SK-N-SH treated with all-trans-retinoic acid at 6 μM for 48 hours (cell line): ENCODE data around the gene VPS41.

Experiments used
- ARNTL ChIP-seq: fragments of 450-650 bp; formaldehyde crosslinking; IDR thresholded peaks from 2 replicates; pipeline ENCODE4 v1.5.0; 2020; ENCODE audit warnings: low read depth, mild to moderate bottlenecking, moderate library complexity, borderline replicate concordance
- ESRRG ChIP-seq: fragments of 250-450 bp; sonication (Bioruptor Pico); IDR thresholded peaks from 2 replicates; pipeline ENCODE4 v1.6.1; 2021; ENCODE audit warnings: mild to moderate bottlenecking
- GLIS3 ChIP-seq: fragments of 250-450 bp; sonication (Bioruptor Pico); IDR thresholded peaks from 2 replicates; pipeline ENCODE4 v1.5.0; 2020; ENCODE audit warnings: mild to moderate bottlenecking, moderate library complexity
- SNAI2 ChIP-seq: fragments of 250-450 bp; sonication (Bioruptor Pico); IDR thresholded peaks from 2 replicates; pipeline ENCODE4 v1.5.0; 2020; ENCODE audit warnings: mild to moderate bottlenecking, moderate library complexity
- ZFP3 ChIP-seq: fragments of 250-450 bp; sonication (Bioruptor Pico); IDR thresholded peaks from 2 replicates; pipeline ENCODE4 v1.5.0; 2020; ENCODE audit warnings: mild to moderate bottlenecking, moderate library complexity
- ZFP30 ChIP-seq: fragments of 450-650 bp; formaldehyde crosslinking; IDR thresholded peaks from 2 replicates; pipeline ENCODE4 v1.5.0; 2022; ENCODE audit warnings: mild to moderate bottlenecking, moderate library complexity
- ZNF70 ChIP-seq: fragments of 450-650 bp; formaldehyde crosslinking; IDR thresholded peaks from 2 replicates; pipeline ENCODE4 v1.5.0; 2020; ENCODE audit warnings: mild to moderate bottlenecking, moderate library complexity
- TF ChIP-seq, protein P1 (sequence below): fragments of 250-450 bp; sonication (Bioruptor Pico); IDR thresholded peaks from 2 replicates; pipeline ENCODE4 v1.5.1; 2020; ENCODE audit warnings: low read depth, mild to moderate bottlenecking, moderate library complexity
- TF ChIP-seq, protein P2 (sequence below): fragments of 250-450 bp; sonication (Bioruptor Pico); IDR thresholded peaks from 2 replicates; pipeline ENCODE4 v1.8.0; 2020; ENCODE audit warnings: mild to moderate bottlenecking, moderate library complexity, borderline replicate concordance

- TF ChIP-seq, protein P1, sequence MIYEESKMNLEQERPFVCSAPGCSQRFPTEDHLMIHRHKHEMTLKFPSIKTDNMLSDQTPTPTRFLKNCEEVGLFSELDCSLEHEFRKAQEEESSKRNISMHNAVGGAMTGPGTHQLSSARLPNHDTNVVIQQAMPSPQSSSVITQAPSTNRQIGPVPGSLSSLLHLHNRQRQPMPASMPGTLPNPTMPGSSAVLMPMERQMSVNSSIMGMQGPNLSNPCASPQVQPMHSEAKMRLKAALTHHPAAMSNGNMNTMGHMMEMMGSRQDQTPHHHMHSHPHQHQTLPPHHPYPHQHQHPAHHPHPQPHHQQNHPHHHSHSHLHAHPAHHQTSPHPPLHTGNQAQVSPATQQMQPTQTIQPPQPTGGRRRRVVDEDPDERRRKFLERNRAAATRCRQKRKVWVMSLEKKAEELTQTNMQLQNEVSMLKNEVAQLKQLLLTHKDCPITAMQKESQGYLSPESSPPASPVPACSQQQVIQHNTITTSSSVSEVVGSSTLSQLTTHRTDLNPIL (CRISPR knock-in tag) = no peak
- no peak for TF ChIP-seq ZFP30
- no peak for TF ChIP-seq ZFP3 (CRISPR knock-in tag)
- TF ChIP-seq ZNF70 (CRISPR knock-in tag) = no peak
- TF ChIP-seq ESRRG (CRISPR knock-in tag) = no peak
- TF ChIP-seq, protein P2, sequence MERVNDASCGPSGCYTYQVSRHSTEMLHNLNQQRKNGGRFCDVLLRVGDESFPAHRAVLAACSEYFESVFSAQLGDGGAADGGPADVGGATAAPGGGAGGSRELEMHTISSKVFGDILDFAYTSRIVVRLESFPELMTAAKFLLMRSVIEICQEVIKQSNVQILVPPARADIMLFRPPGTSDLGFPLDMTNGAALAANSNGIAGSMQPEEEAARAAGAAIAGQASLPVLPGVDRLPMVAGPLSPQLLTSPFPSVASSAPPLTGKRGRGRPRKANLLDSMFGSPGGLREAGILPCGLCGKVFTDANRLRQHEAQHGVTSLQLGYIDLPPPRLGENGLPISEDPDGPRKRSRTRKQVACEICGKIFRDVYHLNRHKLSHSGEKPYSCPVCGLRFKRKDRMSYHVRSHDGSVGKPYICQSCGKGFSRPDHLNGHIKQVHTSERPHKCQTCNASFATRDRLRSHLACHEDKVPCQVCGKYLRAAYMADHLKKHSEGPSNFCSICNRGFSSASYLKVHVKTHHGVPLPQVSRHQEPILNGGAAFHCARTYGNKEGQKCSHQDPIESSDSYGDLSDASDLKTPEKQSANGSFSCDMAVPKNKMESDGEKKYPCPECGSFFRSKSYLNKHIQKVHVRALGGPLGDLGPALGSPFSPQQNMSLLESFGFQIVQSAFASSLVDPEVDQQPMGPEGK (CRISPR knock-in tag) = no peak
- no peak for TF ChIP-seq ARNTL
- no peak for TF ChIP-seq SNAI2 (CRISPR knock-in tag)
- TF ChIP-seq GLIS3 (CRISPR knock-in tag) = no peak
These were observed 45.0 kb upstream of the VPS41 start for GRCh38 chr7:38953971-38954370.
